GM21423 (cell line): ENCODE data around the gene C2orf49.

Experiments used
- ATAC-seq: cut with Tn5 transposase; IDR thresholded peaks from one replicate; pipeline ENCODE4 v1.9.1; 2021; ENCODE audit warnings: mild to moderate bottlenecking, moderate library complexity; ENCODE audit not compliant: unreplicated experiment

The C2orf49 gene

DNA sequence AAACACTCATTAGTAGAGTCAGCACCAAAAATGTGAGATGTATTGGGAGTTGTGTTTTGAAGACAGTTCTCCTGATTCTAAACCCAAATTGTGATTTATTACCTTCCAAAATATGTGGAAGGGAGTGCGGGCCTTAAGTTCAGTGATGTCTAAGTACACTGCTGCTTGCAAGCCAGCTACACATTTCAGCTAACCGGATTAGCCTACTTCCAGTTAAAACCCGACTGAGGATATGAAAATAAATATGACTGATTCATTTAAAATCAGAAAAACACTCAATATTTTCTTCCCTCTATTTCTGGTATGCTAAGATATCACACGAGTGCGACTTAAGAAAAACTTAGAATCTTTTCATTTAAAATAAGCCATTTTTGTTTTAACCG lies 60.6 kb downstream of the C2orf49 start:
- ATAC-seq: no peak

DNA sequence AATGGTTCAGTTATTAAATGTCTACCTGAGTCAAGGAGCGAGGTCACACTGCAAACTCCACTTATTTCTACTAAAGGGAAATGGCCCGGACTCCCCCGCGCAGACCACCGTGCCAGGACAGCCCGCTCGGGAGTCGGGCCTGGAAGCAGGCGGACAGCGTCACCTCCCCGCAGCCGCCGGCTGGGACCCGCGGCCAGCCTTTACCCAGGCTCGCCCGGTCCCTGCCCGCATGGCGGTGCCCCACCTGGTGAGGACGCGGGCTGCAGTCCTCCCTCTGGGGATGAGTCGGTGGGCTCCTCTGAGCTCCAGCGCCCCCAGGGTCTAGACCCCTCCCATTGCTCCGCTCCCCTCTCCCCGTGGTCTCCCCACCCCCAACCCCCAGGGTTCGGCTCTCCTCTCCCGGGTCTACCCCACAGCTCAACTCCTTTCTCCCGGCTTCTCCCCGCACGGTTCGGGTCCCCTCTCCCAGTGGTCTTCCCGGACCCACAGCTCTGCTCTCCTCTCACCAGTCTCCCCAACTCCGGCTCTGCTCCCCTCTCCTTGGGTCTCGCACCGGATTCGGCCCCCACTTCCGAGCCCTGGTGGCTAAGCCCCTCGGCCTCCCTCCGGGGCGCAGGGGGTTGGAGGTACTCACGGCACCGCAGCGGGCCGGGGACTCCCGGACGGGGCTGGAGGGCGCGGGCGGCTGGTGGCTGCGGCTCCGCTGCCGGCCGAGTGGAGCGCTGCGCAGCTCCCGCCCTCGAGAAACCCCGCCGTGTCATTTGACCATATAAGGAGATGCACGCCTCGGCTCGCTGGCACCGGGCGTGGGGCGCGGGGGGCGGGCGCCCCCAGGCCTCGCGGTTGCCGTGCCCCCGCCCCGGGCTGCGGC lies 61.2 kb downstream of the C2orf49 start, which contains the start of gene FHL2:
TSS of gene FHL2 (minus strand) at position 716 of the 871 bp plus-strand sequence. CDS start 12,535 bp downstream, outside the sequence.
- peak; percentile 99 for ATAC-seq
